ENCODE results near the gene FKBP5. TPM values are rescaled to one million over a fixed set of nuclear protein-coding genes. Genes with fewer than 3 reads are reported as not detected.
A peak's percentile ranks its signal among the peaks of the same experiment; 100 is the strongest.

The FKBP5 gene
- total and polyA plus RNA-seq, 9 of the 15 experiments (the other 6 are each of a cell fraction or from before 2014, with no cell fraction given), result 32.7 to 151 (median 75.0) TPM

- peak; percentile 15; the same call in 1 of the 2 replicates for TF ChIP-seq REST (IDR thresholded peaks at IDR 0.05; ENCODE audit: borderline replicate concordance)
- TF ChIP-seq REST (CRISPR knock-in tag; IDR thresholded peaks at IDR 0.05; ENCODE audit: low read depth), result no peak
- TF ChIP-seq MAX (CRISPR knock-in tag; IDR thresholded peaks at IDR 0.05), result 0 out of 2 replicates have a peak, but pooled peaks have one; percentile 20
- TF ChIP-seq TFAP4 (CRISPR knock-in tag; IDR thresholded peaks at IDR 0.05; ENCODE audit: borderline replicate concordance), result peak; percentile 14; the same call in 1 of the 2 replicates
- TF ChIP-seq CTCF (IDR thresholded peaks at IDR 0.05 in 2 of 3, conservative IDR thresholded peaks at IDR 0.05 in 1 of 3; ENCODE audit: insufficient read depth in 2 of 3, low read depth in 1 of 3, low read length in 3 of 3), result peak; percentile 79 to 94 (median 81)
- TF ChIP-seq RAD21 (CRISPR knock-in tag; conservative IDR thresholded peaks at IDR 0.05 in 1 of 2, IDR thresholded peaks at IDR 0.05 in 1 of 2), result peak in 1 of 2 experiments; percentile 74; a peak in 2 of 4 replicates
Observed at GRCh38 chr6:35552285-35552917, 136.3 kb downstream of the FKBP5 start (continued).
